Left renal pelvis (tissue), 4 donors: ENCODE data around the gene SPHK1. TPM values are rescaled to one million over a fixed set of nuclear protein-coding genes. Genes with fewer than 3 reads are reported as not detected.

Source experiments
- DNase-seq, 4 donors: peaks; one replicate each; pipeline ENCODE4 v3.0.0-alpha.2; 2013; ENCODE audit warnings: low read depth in 4 of 4, low spot score in 3 of 4
- polyA plus RNA-seq, 4 donors: library from polyadenylated mRNA; unstranded; fragments of 120-200 nt; gene quantifications; one replicate each; pipeline ENCODE4 v1.2.1, GENCODE V29; 2013; ENCODE audit not compliant: insufficient read length in 4 of 4

SPHK1 gene
- polyA plus RNA-seq, 4 donors: 2.1 to 2.7 (median 2.2) TPM

DNA sequence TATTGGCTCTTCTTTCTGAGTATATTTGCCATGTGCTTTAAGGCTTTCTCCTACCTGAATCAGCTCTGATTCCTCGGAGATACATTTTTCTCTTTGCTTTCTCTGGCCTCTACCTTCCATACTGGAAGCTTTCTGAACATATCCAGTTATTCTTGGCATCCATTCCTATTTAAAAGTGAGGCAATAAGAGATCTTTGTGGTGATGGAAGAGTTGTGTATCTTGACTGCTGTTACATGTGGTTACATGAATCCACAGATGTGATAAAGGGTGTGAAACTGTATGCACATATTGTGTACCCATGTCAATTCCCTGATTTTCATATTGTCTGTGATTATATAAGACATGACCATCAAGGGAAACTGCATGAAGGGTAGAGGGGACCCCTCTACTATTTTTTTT is 44.1 kb downstream of the SPHK1 start:
- no peak for DNase-seq

DNA sequence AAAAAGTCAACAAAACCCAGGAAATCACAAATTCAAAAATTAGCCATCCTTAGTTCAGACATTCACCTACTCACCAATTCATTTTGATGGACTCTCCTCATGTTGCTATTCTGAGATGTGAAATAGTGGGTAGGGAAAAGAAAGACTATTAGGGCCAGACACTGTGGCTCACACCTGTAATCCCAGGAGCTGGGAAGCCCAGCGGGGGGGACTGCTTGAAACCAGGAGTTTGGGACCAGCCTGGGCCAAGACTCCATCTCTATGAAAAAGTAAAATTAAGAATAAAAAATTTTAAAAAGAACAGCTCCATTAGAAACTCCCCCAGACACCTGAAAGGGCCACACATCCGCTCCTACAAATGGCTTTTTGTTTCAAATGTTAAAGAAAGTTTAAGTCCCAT is 47.1 kb downstream of the SPHK1 start:
- DNase-seq: no peak

DNA sequence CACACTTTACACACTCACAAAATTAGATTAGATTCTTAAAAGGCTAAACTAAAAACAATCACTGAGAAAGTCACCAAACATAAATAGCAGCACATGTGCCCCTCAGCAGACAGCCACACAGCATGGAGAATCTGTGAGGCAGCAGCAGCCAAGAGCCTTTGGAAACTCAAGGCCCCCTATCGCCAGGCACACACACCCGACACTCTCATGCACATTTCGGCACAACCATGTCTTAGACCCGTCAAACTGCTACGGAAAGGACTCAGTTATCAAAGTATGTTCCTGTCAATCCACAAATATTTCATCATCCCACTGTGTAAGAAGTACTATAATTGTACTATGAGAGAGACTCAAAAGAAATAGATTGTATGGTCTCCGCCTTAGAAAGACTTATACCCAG is 47.6 kb downstream of the SPHK1 start:
- DNase-seq: no peak

DNA sequence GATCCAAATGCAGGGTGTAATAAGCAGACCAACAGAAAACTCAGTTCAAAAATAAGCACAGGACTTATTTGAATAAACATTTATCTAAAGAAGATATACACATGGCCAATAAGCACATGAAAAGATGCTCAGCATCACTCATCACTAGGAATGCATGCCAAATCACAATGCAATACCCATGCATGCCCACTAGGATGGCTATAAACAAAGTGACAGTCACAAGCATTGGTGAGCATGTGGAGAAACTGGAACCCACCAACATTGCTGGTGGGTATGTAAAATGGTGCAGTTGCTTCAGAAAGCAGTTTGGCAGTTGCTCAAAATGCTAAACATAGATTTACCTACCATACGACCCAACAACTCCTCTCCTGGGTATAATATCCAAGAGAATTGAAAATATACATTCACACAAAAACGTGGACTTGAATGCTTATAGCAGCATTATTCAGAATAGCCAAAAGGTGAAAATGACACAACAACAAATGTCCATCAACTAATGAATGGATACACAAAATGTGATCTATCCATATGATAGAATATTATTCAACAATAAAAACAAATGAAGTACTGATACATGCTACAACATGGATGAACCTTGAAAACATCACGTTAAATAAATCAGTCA is 48.4 kb downstream of the SPHK1 start:
- no peak for DNase-seq

DNA sequence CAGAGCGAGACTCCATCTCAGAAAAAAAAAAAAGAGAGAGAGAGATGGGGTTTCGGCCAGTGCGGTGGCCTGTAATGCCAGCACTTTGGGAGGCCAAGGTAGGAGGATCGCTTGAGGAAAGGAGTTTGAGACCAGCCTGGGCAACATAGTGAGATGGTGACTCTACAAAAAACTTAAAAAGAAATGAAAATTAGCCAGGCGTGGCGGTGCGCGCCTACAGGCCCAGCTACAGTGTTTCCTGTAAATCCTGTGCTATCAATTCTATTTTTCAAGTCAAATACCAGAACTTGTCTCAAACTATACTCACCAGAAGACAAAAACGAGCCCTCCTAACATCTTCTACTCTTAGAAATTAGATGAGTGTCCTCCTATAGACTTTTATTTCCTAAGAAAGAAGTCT is 49.3 kb downstream of the SPHK1 start:
- no peak for DNase-seq

DNA sequence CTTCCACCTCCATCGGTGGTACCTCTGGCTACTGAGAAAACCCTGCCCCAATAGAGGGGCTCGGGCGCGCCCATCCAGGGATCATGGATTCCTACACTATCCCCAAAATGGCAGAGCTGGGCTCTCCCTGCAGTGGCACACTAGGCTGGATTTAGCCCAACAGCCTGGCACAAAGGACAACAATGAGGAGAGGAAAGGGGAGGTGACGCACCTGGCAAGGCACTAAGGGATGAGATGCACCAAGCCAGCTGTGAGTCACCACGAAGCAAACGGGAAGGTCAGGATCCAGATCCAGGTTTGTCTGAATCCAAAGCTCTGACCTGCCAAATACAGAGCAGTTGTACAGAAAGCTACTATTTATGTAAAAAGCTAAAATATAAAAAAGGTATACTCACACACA is 50.5 kb downstream of the SPHK1 start:
- DNase-seq: no peak

DNA sequence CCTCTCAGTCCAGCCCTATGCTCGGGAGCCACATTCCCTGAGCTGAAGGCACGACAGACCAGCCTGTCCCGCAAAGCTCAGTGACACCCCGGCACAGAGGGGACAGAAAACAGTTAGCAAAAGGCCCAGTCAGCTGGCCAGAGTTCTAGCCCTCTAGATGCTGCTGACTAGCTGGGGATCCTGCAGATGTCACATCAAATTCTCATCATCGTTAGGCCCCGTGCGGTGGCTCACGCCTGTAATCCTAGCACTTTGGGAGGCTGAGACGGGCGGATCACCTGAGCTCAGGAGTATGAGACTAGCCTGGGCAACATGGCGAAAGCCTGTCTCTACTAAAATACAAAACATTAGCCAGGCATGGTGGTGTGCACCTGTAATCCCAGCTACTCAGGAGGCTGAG is 51.3 kb downstream of the SPHK1 start:
- no peak for DNase-seq

Other genes with a start within 250 kb of the SPHK1 start
- gene FOXJ1, start 243.4 kb upstream of the SPHK1 start, polyA plus RNA-seq: 10 to 100 TPM in 3 of 4 donors, under 1 TPM in 1; 0.55 to 26.8 (median 17.8) TPM
- 10 to 100 TPM; 12.4 to 30.1 (median 28.0) TPM for gene RNF157, start 144.1 kb upstream of the SPHK1 start, polyA plus RNA-seq
- gene UBALD2, start 119.3 kb upstream of the SPHK1 start, polyA plus RNA-seq: 10 to 100 TPM; 28.8 to 52.2 (median 30.1) TPM
- 10 to 100 TPM in 1 of 4 donors, 1 to 10 TPM in 3; 4.0 to 11.8 (median 4.9) TPM for gene QRICH2, start 76.3 kb upstream of the SPHK1 start, polyA plus RNA-seq
- gene PRPSAP1, start 30.7 kb upstream of the SPHK1 start, polyA plus RNA-seq: 10 to 100 TPM; 66.8 to 92.6 (median 80.1) TPM
- 10 to 100 TPM; 21.9 to 28.7 (median 25.6) TPM for gene UBE2O, start 68.5 kb downstream of the SPHK1 start, polyA plus RNA-seq
- gene AANAT, start 83.0 kb downstream of the SPHK1 start, polyA plus RNA-seq: under 1 TPM in 3 of 4 donors, not detected in 1; 0.21 to 0.23 (median 0.22) TPM
- gene RHBDF2, start 116.8 kb downstream of the SPHK1 start, polyA plus RNA-seq: 1 to 10 TPM; 4.6 to 8.9 (median 6.2) TPM
- gene CYGB, start 153.1 kb downstream of the SPHK1 start, polyA plus RNA-seq: 10 to 100 TPM; 11.0 to 19.0 (median 15.6) TPM
- gene PRCD, start 155.4 kb downstream of the SPHK1 start, polyA plus RNA-seq: 1 to 10 TPM; 3.0 to 4.5 (median 3.3) TPM
- 10 to 100 TPM in 3 of 4 donors, under 1 TPM in 1; 0.55 to 12.3 (median 11.3) TPM for gene ST6GALNAC2, start 201.3 kb downstream of the SPHK1 start, polyA plus RNA-seq